ENCODE measurements around the gene LRRC75B.

DNA sequence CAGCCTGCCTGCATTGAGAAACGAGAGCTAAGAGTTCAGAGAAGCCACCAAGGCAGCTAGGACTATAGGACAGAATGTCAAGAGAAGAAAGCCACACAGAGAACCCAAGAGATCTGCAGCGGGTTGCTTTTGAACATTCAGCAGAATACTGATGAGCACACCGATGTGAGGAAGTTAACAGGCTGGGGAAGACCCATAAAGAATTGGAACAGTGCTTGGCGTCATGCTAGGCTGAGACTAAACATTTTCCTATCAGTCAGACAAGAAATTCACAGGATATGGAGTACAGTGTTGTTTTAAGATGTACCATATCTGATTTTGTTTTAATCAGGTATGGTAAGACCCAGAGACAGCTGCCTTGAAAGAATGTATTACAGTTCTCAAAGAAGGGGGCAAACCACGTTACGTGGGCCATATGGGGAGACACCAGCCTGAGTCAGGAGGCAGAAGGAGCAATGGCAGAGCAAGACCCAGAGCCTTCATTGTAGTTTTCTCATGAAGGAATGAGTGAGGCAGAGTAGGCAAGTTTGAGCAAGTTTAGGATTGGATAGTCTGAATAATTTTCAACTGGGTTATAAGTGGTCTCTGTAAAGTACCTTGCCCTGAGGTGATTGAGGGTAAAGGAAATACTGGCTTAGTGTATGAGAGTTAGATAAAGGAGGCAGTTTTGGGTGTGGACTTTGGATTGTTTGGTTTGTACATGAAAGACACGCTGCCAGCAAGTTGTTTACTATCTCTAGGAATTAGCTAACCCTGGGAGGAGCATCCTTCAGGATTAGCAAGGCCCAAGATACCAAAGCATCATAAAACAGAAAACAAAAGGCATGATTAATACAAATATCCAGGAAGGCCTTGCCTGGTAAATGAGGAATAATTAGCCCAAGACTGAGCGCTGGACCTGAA, 14.3 kb downstream of the LRRC75B start:
- TF ChIP-seq MAX (IDR thresholded peaks at IDR 0.05; ENCODE audit: low read depth) (no peak), EZH2phosphoT487 (IDR thresholded peaks at IDR 0.05; ENCODE audit: borderline replicate concordance, low read depth) (no peak)

Measured in SK-N-SH (cell line).